GM12873 (cell line): Measurements from ENCODE around the gene FOXP1.

Experiments
- CTCF ChIP-seq: IDR thresholded peaks from 2 replicates; pipeline ENCODE4 v1.5.1; 2012; ENCODE audit warnings: low read depth, mild to moderate bottlenecking, moderate library complexity, low read length, control low read depth; ENCODE audit not compliant: insufficient read depth; ENCODE audit errors: missing control alignments

FOXP1 gene

GRCh38 chr3:71311661-71312046 lies 271.9 kb downstream of the FOXP1 start:
- no peak for TF ChIP-seq CTCF

GRCh38 chr3:71310980-71311660 lies 272.4 kb downstream of the FOXP1 start:
- no peak for TF ChIP-seq CTCF

GRCh38 chr3:71310359-71310979 lies 273.1 kb downstream of the FOXP1 start:
- no peak for TF ChIP-seq CTCF

GRCh38 chr3:71309886-71310285 lies 273.6 kb downstream of the FOXP1 start:
- no peak for TF ChIP-seq CTCF

- no peak for TF ChIP-seq CTCF
These were observed 274.2 kb downstream of the FOXP1 start for GRCh38 chr3:71309342-71309741.

- TF ChIP-seq CTCF, result no peak
These were observed 274.7 kb downstream of the FOXP1 start for GRCh38 chr3:71308836-71309235.

- TF ChIP-seq CTCF, result no peak
These were observed 275.4 kb downstream of the FOXP1 start for GRCh38 chr3:71307991-71308697.
